GM19452 (cell line): ENCODE measurements around the gene DNAJC2.
"Not testable (repeated sequence)": the region's sequence is repeated elsewhere in the genome, so short reads cannot be mapped to it uniquely, and the experiment has no call there.

ENCODE experiments used
- ATAC-seq: cut with Tn5 transposase; IDR thresholded peaks from one replicate; pipeline ENCODE4 v1.9.1; 2021; ENCODE audit not compliant: unreplicated experiment

DNAJC2 gene

GRCh38 chr7:103273374-103273773, 71.2 kb downstream of the DNAJC2 start:
- ATAC-seq = not testable (repeated sequence)

GRCh38 chr7:103266229-103266628, 78.3 kb downstream of the DNAJC2 start:
- ATAC-seq = not testable (repeated sequence)

GRCh38 chr7:103264054-103264453, 80.5 kb downstream of the DNAJC2 start:
- ATAC-seq = not testable (repeated sequence)
